Gastroesophageal sphincter (tissue), 3 donors: ENCODE results near the gene CHFR.

Experiments
- EP300 ChIP-seq: sonication (generic); formaldehyde crosslinking; IDR thresholded peaks from one replicate; pipeline ENCODE4 v1.6.1; 2017; ENCODE audit warnings: antibody characterized with exemption, mild to moderate bottlenecking
- POLR2A ChIP-seq, 2 donors: fragments of 450-650 bp; IDR thresholded peaks; one replicate each; pipeline ENCODE4 v1.6.1; 2017; ENCODE audit warnings: antibody characterized with exemption in 2 of 2, mild to moderate bottlenecking in 2 of 2, moderate library complexity in 1 of 2
- POLR2AphosphoS5 ChIP-seq: sonication (generic); formaldehyde crosslinking; IDR thresholded peaks from one replicate; pipeline ENCODE4 v1.6.1; 2017; ENCODE audit warnings: antibody characterized with exemption
- TF ChIP-seq, protein P1 (sequence below), 4 experiments: fragments of 200-600 bp in 2 of 4; fragments of 450-650 bp in 2 of 4; sonication (generic) in 1 of 4; IDR thresholded peaks; one replicate each; pipeline ENCODE4 v1.5.1; 2017 to 2019; ENCODE audit warnings: antibody characterized with exemption in 4 of 4, mild to moderate bottlenecking in 2 of 4, moderate library complexity in 2 of 4

DNA sequence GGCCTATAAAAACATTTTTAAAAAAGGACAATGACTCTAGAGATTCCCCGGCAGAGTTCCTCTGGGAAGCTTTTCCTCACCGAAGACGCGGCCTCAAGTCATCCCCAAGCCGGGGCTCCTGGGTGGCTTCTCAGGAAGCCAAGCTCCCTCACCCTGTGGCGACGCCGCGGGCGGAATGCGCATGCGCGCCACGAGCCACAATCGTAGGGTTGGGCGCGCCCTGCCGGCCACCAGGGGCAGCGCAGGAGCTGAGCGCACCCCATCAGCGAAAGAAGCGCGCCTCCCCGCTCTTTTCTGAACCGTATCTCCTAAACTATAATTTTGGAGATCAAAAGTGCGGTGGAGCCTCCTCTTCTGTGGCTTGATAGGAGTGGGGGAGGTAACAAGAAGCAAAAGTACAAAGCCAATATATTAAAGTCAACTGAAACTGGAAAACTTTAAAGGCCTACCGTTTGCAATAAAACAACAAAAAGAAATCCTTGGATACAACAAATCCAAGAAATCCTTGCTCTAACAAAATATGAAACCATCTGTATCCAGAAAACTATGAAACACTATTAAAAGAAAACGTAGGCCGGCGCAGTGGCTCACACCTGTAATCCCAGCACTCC lies 17.4 kb upstream of the CHFR start:
- TF ChIP-seq, protein P1, sequence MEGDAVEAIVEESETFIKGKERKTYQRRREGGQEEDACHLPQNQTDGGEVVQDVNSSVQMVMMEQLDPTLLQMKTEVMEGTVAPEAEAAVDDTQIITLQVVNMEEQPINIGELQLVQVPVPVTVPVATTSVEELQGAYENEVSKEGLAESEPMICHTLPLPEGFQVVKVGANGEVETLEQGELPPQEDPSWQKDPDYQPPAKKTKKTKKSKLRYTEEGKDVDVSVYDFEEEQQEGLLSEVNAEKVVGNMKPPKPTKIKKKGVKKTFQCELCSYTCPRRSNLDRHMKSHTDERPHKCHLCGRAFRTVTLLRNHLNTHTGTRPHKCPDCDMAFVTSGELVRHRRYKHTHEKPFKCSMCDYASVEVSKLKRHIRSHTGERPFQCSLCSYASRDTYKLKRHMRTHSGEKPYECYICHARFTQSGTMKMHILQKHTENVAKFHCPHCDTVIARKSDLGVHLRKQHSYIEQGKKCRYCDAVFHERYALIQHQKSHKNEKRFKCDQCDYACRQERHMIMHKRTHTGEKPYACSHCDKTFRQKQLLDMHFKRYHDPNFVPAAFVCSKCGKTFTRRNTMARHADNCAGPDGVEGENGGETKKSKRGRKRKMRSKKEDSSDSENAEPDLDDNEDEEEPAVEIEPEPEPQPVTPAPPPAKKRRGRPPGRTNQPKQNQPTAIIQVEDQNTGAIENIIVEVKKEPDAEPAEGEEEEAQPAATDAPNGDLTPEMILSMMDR (IDR thresholded peaks at IDR 0.05), result peak; percentile 90 to 98 (median 92)
- no peak for TF ChIP-seq POLR2A (IDR thresholded peaks at IDR 0.05)
- TF ChIP-seq EP300, result no peak
- TF ChIP-seq POLR2AphosphoS5, result no peak
